DOHH2 (cell line): ENCODE measurements around the gene P2RY6.

Experiments used
- CTCF ChIP-seq: fragments of 200-600 bp; sonication (generic); IDR thresholded peaks from one replicate; pipeline ENCODE4 v1.5.1; 2014; ENCODE audit warnings: antibody characterized with exemption, mild to moderate bottlenecking, low read depth, low read length; ENCODE audit not compliant: poor library complexity, severe bottlenecking
- EZH2phosphoT487 ChIP-seq: fragments of 200-600 bp; sonication (generic); IDR thresholded peaks from 2 replicates; pipeline ENCODE4 v1.6.1; 2017; ENCODE audit warnings: borderline replicate concordance, mild to moderate bottlenecking, antibody characterized with exemption, low read length, moderate library complexity, mixed read lengths

- TF ChIP-seq CTCF, result no peak
- no peak for TF ChIP-seq EZH2phosphoT487
Measured at GRCh38 chr11:73337846-73338245, 65.7 kb downstream of the P2RY6 start.
